Naive thymus-derived CD8-positive, alpha-beta T cell (primary cell): ENCODE results near the gene TSHZ1. TPM values are rescaled to one million over a fixed set of nuclear protein-coding genes. Genes with fewer than 3 reads are reported as not detected.
A peak's percentile ranks its signal among the peaks of the same experiment; 100 is the strongest.

Experiments
- ATAC-seq, 2 donors: fragments of 150-1000 bp; cut with Tn5 transposase in 1 of 2; sonication (Bioruptor Pico), chemical (Tn5 transposase) in 1 of 2; 1 replicate in 1 of 2; 2 replicates in 1 of 2; pipeline ENCODE4 v1.10.0; 2021; ENCODE audit warnings: mild to moderate bottlenecking in 2 of 2, moderate library complexity in 2 of 2
- POLR2A ChIA-PET: fragments of 350-600 bp; sonication (Branson Sonifier 250); formaldehyde crosslinking; loops from one replicate; lab custom pipeline; 2021; ENCODE audit warnings: antibody characterized with exemption; lab: Charles Lee
- DNase-seq, 10 donors: peaks; one replicate each; pipeline versions ENCODE4 v3.0.0 to v3.0.0-alpha.2; 2020 to 2022
- H3K27ac Mint-ChIP-seq, 10 donors: one replicate each; pipeline ENCODE4 v1.8.0; 2020 to 2022; ENCODE audit warnings: mild to moderate bottlenecking in 10 of 10, mixed read lengths in 10 of 10, moderate library complexity in 4 of 10, inconsistent platforms in 1 of 10
- H3K27me3 Mint-ChIP-seq, 5 donors: one replicate each; pipeline ENCODE4 v1.8.0; 2021 to 2022; ENCODE audit warnings: mixed read lengths in 5 of 5
- H3K36me3 Mint-ChIP-seq, 3 donors: one replicate each; pipeline ENCODE4 v1.8.0; 2020 to 2022; ENCODE audit warnings: mixed read lengths in 3 of 3, mild to moderate bottlenecking in 2 of 3, inconsistent platforms in 1 of 3
- H3K4me1 Mint-ChIP-seq, 4 donors: one replicate each; pipeline ENCODE4 v1.8.0; 2021 to 2022; ENCODE audit warnings: mixed read lengths in 4 of 4
- H3K4me3 Mint-ChIP-seq, 10 donors: one replicate each; pipeline ENCODE4 v1.8.0; 2020 to 2022; ENCODE audit warnings: mild to moderate bottlenecking in 10 of 10, mixed read lengths in 10 of 10, moderate library complexity in 6 of 10, inconsistent platforms in 1 of 10
- H3K9me3 Mint-ChIP-seq, 9 donors: one replicate each; pipeline ENCODE4 v1.8.0; 2020 to 2022; ENCODE audit warnings: mixed read lengths in 9 of 9, mild to moderate bottlenecking in 3 of 9, inconsistent platforms in 1 of 9, moderate library complexity in 1 of 9
- polyA plus RNA-seq, 3 donors: library from polyadenylated mRNA; unstranded; fragments of 300-500 nt; fragmentation: Illumina TruSeq; gene quantifications; one replicate each; pipeline ENCODE4 v1.2.3, GENCODE V29; 2021
- total RNA-seq, 8 experiments: library from RNA in 2 of 8; stranded (reverse) in 2 of 8; gene quantifications; one replicate each; pipeline ENCODE4 v1.2.3 and lab custom pipeline; 2021 to 2026

Gene TSHZ1
- total and polyA plus RNA-seq, 5 experiments from 2014 or later = 2.8 to 33.6 (median 7.1) TPM

- no peaks in the 10 kb centered on the region for H3K27me3 Mint-ChIP-seq
- POLR2A ChIA-PET = interaction anchor here (1.7 kb wide), 1 partner anchor 48 kb away, joined by 5 read pairs; the partner anchor contains the start of gene TSHZ1
- ATAC-seq = no peak
- H3K27ac Mint-ChIP-seq = peak overlapping the region in 1 of 10 donors; percentile 60
- H3K9me3 Mint-ChIP-seq = no peaks in the 10 kb centered on the region
- H3K4me3 Mint-ChIP-seq = no peak overlapping the region
- no peak for DNase-seq
- H3K4me1 Mint-ChIP-seq = peaks cover 26 to 69% (median 62%) of the 10 kb centered on the region in 4 donors
- peaks cover 0 to 9% (median 3%) of the 10 kb centered on the region in 3 donors for H3K36me3 Mint-ChIP-seq
Measured at GRCh38 chr18:75257605-75258004, 47.0 kb downstream of the TSHZ1 start.

- Mint-ChIP-seq H3K4me1 (peaks cover 28 to 61% (median 57%) of the 10 kb centered on the region in 4 donors), H3K27ac (peak overlapping the region in 4 of 10 donors; percentile 4 to 45 (median 18))
- POLR2A ChIA-PET = interaction anchor here (1.5 kb wide), 1 partner anchor 17 kb away, joined by 4 read pairs; no protein-coding TSS in a partner anchor
Measured at GRCh38 chr18:75261430-75262223, 51.0 kb downstream of the TSHZ1 start.

GRCh38 chr18:75262511-75262910 is 51.9 kb downstream of the TSHZ1 start:
- Mint-ChIP-seq H3K4me3 (peak overlapping the region in 1 of 10 donors; percentile 43), H3K9me3 (no peaks in the 10 kb centered on the region), H3K4me1 (peaks cover 27 to 62% (median 57%) of the 10 kb centered on the region in 4 donors), H3K27me3 (no peaks in the 10 kb centered on the region), H3K36me3 (peaks cover 0 to 12% (median 3%) of the 10 kb centered on the region in 3 donors), H3K27ac (peak overlapping the region in 1 of 10 donors; percentile 79)
- POLR2A ChIA-PET = interaction anchor here (1.5 kb wide), 1 partner anchor 18 kb away, joined by 4 read pairs; no protein-coding TSS in a partner anchor
- ATAC-seq = no peak
- DNase-seq = no peak

More at GRCh38 chr18:75261430-75262223, 51.0 kb downstream of the TSHZ1 start:
- Mint-ChIP-seq H3K4me3 (peak overlapping the region in 1 of 10 donors; percentile 9), H3K27me3 (no peaks in the 10 kb centered on the region), H3K36me3 (peaks cover 0 to 9% (median 3%) of the 10 kb centered on the region in 3 donors), H3K9me3 (no peaks in the 10 kb centered on the region)
- DNase-seq (no peak), ATAC-seq (no peak)

- Mint-ChIP-seq H3K27me3 (no peaks in the 10 kb centered on the region), H3K4me3 (no peak overlapping the region), H3K36me3 (peaks cover 0 to 12% (median 3%) of the 10 kb centered on the region in 3 donors), H3K4me1 (peaks cover 33 to 68% (median 66%) of the 10 kb centered on the region in 4 donors), H3K27ac (peak overlapping the region in 1 of 10 donors; percentile 12), H3K9me3 (no peaks in the 10 kb centered on the region)
- POLR2A ChIA-PET = interaction anchor here (0.6 kb wide), 1 partner anchor 13 kb away, joined by 3 read pairs; no protein-coding TSS in a partner anchor
- no peak for ATAC-seq
- no peak for DNase-seq
Measured at GRCh38 chr18:75264195-75264594, 53.6 kb downstream of the TSHZ1 start.

- POLR2A ChIA-PET = no interaction called here
- ATAC-seq (no peak), DNase-seq (no peak)
- no peaks in the 10 kb centered on the region for H3K27me3 Mint-ChIP-seq
- H3K4me3 Mint-ChIP-seq = no peak overlapping the region
- H3K4me1 Mint-ChIP-seq = peaks cover 35 to 76% (median 72%) of the 10 kb centered on the region in 4 donors
- peak overlapping the region in 1 of 10 donors; percentile 17 for H3K27ac Mint-ChIP-seq
- no peaks in the 10 kb centered on the region for H3K9me3 Mint-ChIP-seq
- peaks cover 0 to 12% (median 3%) of the 10 kb centered on the region in 3 donors for H3K36me3 Mint-ChIP-seq
Measured at GRCh38 chr18:75264926-75265597, 54.5 kb downstream of the TSHZ1 start.

GRCh38 chr18:75265872-75266271 is 55.3 kb downstream of the TSHZ1 start:
- ATAC-seq = no peak
- peaks cover 0 to 12% (median 3%) of the 10 kb centered on the region in 3 donors for H3K36me3 Mint-ChIP-seq
- no peaks in the 10 kb centered on the region for H3K27me3 Mint-ChIP-seq
- H3K27ac Mint-ChIP-seq = peak overlapping the region in 3 of 10 donors; percentile 47 to 78 (median 63)
- no peak overlapping the region for H3K4me3 Mint-ChIP-seq
- POLR2A ChIA-PET = no interaction called here
- no peaks in the 10 kb centered on the region for H3K9me3 Mint-ChIP-seq
- DNase-seq = no peak
- peaks cover 32 to 76% (median 75%) of the 10 kb centered on the region in 4 donors for H3K4me1 Mint-ChIP-seq

GRCh38 chr18:75267643-75268363 is 57.2 kb downstream of the TSHZ1 start:
- peak overlapping the region in 4 of 10 donors; percentile 17 to 47 (median 40) for H3K27ac Mint-ChIP-seq
- ATAC-seq = no peak

GRCh38 chr18:75268364-75268646 is 57.7 kb downstream of the TSHZ1 start:
- Mint-ChIP-seq H3K4me3 (no peak overlapping the region), H3K9me3 (no peaks in the 10 kb centered on the region), H3K27me3 (no peaks in the 10 kb centered on the region), H3K36me3 (peaks cover 0 to 5% (median 0%) of the 10 kb centered on the region in 3 donors), H3K27ac (no peak overlapping the region), H3K4me1 (peaks cover 32 to 80% (median 76%) of the 10 kb centered on the region in 4 donors)
- DNase-seq (no peak), ATAC-seq (no peak)
- POLR2A ChIA-PET = no interaction called here

More at GRCh38 chr18:75267643-75268363, 57.2 kb downstream of the TSHZ1 start:
- DNase-seq = no peak
- Mint-ChIP-seq H3K4me3 (no peak overlapping the region), H3K9me3 (no peaks in the 10 kb centered on the region), H3K36me3 (peaks cover 0 to 5% (median 0%) of the 10 kb centered on the region in 3 donors), H3K27me3 (no peaks in the 10 kb centered on the region), H3K4me1 (peaks cover 31 to 77% (median 74%) of the 10 kb centered on the region in 4 donors)
- POLR2A ChIA-PET = no interaction called here

- Mint-ChIP-seq H3K36me3 (peaks cover 0 to 5% (median 0%) of the 10 kb centered on the region in 3 donors), H3K4me1 (peaks cover 32 to 84% (median 78%) of the 10 kb centered on the region in 4 donors), H3K27ac (peak overlapping the region in 2 of 10 donors; percentile 34 to 70), H3K9me3 (no peaks in the 10 kb centered on the region), H3K27me3 (no peaks in the 10 kb centered on the region), H3K4me3 (peak overlapping the region in 1 of 10 donors; percentile 38)
- POLR2A ChIA-PET = no interaction called here
- ATAC-seq = no peak
- DNase-seq = no peak
Measured at GRCh38 chr18:75269124-75269680, 58.6 kb downstream of the TSHZ1 start.

- ATAC-seq = no peak
- no peak for DNase-seq
- H3K36me3 Mint-ChIP-seq = peaks cover 0 to 5% (median 0%) of the 10 kb centered on the region in 3 donors
- no peaks in the 10 kb centered on the region for H3K9me3 Mint-ChIP-seq
- H3K27ac Mint-ChIP-seq = peak overlapping the region in 2 of 10 donors; percentile 36 to 67
- H3K4me3 Mint-ChIP-seq = no peak overlapping the region
- no peaks in the 10 kb centered on the region for H3K27me3 Mint-ChIP-seq
- POLR2A ChIA-PET = no interaction called here
- H3K4me1 Mint-ChIP-seq = peaks cover 32 to 81% (median 74%) of the 10 kb centered on the region in 4 donors
Measured at GRCh38 chr18:75269696-75270095, 59.1 kb downstream of the TSHZ1 start.

GRCh38 chr18:75271952-75272351 is 61.4 kb downstream of the TSHZ1 start:
- Mint-ChIP-seq H3K9me3 (no peaks in the 10 kb centered on the region), H3K27ac (peak overlapping the region in 5 of 10 donors; percentile 2 to 58 (median 47)), H3K36me3 (peaks cover 0 to 5% (median 4%) of the 10 kb centered on the region in 3 donors), H3K4me3 (peak overlapping the region in 2 of 10 donors; percentile 11 to 27), H3K4me1 (peaks cover 32 to 85% (median 81%) of the 10 kb centered on the region in 4 donors), H3K27me3 (no peaks in the 10 kb centered on the region)
- ATAC-seq (no peak), DNase-seq (no peak)
- POLR2A ChIA-PET = no interaction called here

- Mint-ChIP-seq H3K27me3 (no peaks in the 10 kb centered on the region), H3K4me3 (peak overlapping the region in 1 of 10 donors; percentile 51), H3K9me3 (no peaks in the 10 kb centered on the region), H3K27ac (peak overlapping the region in 2 of 10 donors; percentile 5 to 14), H3K36me3 (peaks cover 0 to 4% (median 2%) of the 10 kb centered on the region in 3 donors), H3K4me1 (peaks cover 24 to 84% (median 74%) of the 10 kb centered on the region in 4 donors)
- POLR2A ChIA-PET = no interaction called here
- no peak for ATAC-seq
- DNase-seq = no peak
Measured at GRCh38 chr18:75273817-75274216, 63.2 kb downstream of the TSHZ1 start.
